Ishikawa (cell line): ENCODE data around the gene HOXC11.

Source experiments
- CREB1 ChIP-seq: IDR thresholded peaks from 2 replicates; pipeline ENCODE4 v1.6.1; 2012; ENCODE audit warnings: low read depth
- EP300 ChIP-seq: IDR thresholded peaks from 2 replicates; pipeline ENCODE4 v1.6.1; 2012; ENCODE audit warnings: borderline replicate concordance
- FOXM1 ChIP-seq: IDR thresholded peaks from 2 replicates; pipeline ENCODE4 v1.6.1; 2012; ENCODE audit warnings: low read depth, borderline replicate concordance
- MAX ChIP-seq: IDR thresholded peaks from 2 replicates; pipeline ENCODE4 v1.6.1; 2012
- REST ChIP-seq: IDR thresholded peaks from 2 replicates; pipeline ENCODE4 v1.6.1; 2012; ENCODE audit warnings: low read depth, mild to moderate bottlenecking
- TAF1 ChIP-seq: IDR thresholded peaks from 2 replicates; pipeline ENCODE4 v1.6.1; 2012; ENCODE audit warnings: low read depth, mild to moderate bottlenecking
- TCF12 ChIP-seq: IDR thresholded peaks from 2 replicates; pipeline ENCODE4 v1.6.1; 2012; ENCODE audit warnings: low read depth
- TEAD4 ChIP-seq: IDR thresholded peaks from 2 replicates; pipeline ENCODE4 v1.6.1; 2012
- ZBTB7A ChIP-seq: IDR thresholded peaks from 2 replicates; pipeline ENCODE4 v1.6.1; 2012; ENCODE audit warnings: low read depth

- TF ChIP-seq FOXM1, result no peak
- TF ChIP-seq MAX, result no peak
- TF ChIP-seq REST, result no peak
- TF ChIP-seq TAF1, result no peak
- TF ChIP-seq TCF12, result no peak
- TF ChIP-seq CREB1, result no peak
- TF ChIP-seq TEAD4, result no peak
- no peak for TF ChIP-seq ZBTB7A
- no peak for TF ChIP-seq EP300
Measured at GRCh38 chr12:53937099-53937498, 35.8 kb upstream of the HOXC11 start.
